HG02571 (cell line): ENCODE data around the gene UGCG.
"Not testable (repeated sequence)": the region's sequence is repeated elsewhere in the genome, so short reads cannot be mapped to it uniquely, and the experiment has no call there.

Experiments used
- ATAC-seq: cut with Tn5 transposase; IDR thresholded peaks from one replicate; pipeline ENCODE4 v1.9.1; 2021; ENCODE audit warnings: mild to moderate bottlenecking, moderate library complexity; ENCODE audit not compliant: unreplicated experiment

UGCG gene

DNA sequence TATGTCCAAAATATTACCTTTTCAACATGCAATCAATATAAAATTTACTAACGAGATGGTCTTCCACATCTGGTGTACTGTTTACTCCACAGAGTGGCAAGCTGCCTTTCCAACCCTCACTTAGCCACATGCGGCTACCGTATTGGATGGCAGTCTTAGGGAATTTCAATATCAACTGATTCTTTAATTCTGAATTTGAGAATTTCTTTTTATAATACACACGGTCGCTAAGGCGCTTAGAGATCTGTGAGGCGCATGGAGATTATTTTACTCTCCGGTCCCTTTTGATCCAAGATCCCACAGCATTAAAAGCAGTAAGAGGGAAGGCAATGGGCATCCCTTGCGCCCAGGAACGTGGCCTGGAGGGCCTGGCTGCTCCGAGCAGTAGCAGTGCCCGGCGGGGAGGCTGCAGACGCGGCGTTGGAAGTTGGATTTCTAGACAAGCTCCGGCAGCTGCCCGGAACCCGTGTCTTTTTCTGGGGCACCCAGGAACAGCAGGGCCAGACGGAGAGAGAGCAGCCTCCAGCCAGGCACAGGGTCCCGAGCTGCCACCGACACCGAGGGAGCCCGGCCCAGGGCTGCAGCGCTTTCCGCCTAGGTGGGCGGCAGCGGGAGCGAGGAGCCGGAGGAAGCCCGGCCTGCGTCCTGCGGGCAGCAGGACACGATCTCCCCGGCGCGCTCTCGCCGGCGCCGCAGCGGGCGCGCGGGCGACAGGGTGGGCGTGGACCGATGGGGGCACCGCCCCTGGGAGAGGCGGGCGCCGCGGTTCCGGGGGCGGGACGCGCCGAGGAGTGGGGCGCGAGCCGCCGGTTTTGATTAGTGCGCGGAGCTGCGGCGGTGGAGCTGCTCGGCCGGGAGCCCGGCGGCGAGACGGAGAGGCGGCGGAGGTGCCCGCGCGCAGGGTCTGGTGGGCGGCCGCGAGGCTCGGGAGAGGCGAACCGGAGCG is at the start of gene UGCG:
TSS of gene UGCG (plus strand) at position 819 of the 946 bp plus-strand sequence. CDS start 402 bp downstream, outside the sequence.
- ATAC-seq, result peak; percentile 85

DNA sequence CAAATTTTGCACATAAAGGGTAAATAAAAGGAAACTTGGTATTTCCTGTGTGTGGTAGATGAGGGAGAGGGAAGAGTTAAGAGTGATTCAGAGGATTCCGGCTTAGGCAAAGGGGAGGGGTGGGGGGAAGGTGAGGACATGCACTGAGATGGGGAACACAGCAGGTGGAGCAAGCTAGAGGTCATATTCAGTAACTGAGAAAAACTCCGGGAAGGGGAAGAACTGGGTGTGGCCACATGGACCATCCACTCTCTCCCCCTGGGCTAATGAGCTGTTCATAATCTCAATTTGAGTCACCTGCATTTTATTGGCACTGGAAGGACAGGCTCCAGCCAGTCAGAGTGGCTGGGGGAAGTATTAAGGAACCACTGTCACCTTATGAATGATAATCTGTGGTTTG is 45.1 kb upstream of the UGCG start:
- no peak for ATAC-seq

DNA sequence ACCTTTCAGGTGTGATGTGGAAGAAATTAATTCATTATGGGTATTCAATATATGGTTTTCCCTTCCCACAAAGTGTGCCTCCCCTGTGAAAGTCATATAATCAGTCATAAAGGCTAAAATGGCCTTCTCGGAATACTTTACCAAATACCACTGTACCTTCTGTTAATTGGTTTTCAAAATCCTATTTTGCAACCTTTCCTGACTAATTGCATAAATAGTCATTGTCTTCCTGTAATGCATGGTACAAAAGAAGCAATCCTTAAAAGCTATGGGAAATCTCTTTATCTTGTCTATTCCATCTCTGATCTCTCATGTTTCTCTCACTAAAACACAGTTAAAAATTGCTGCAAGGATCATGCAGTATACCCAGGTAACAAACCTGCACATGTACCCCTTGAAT is 44.3 kb upstream of the UGCG start:
- ATAC-seq, result no peak

DNA sequence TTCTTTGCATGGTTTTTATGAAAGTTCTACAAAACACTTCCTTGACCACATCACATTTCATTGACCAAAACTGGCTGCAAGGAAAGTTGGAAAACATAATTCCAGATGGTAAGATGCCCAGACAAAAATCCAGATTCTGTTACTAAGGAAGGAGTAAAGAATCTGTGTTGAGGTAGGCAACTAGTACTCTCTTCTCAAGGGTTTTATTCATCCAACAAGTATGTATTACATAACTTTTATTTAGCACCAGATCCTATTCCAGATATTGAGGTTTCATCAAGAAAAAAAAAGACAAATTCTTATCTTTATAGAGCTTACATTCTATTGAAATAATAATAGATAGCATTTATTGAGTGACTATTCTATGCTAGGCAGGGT is 43.2 kb upstream of the UGCG start:
- ATAC-seq, result no peak

DNA sequence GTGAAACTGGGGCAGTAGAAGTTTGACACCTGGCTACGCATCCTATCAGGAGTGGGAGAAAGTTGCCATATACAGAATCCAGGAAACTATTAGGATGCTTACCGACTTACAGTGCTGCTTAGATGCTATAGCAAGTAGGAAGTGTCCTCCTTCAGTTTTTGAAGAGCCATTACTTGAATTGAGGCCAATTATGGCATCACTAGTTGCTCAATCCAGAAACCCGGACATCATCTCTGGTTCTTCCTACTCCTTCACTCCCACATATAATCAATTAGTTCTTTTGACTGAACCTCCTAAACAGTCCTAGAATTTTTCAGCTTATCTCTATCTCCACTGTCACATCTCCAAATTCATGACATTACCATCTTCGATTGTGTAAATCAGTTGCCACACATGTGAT is 41.8 kb upstream of the UGCG start:
- no peak for ATAC-seq

DNA sequence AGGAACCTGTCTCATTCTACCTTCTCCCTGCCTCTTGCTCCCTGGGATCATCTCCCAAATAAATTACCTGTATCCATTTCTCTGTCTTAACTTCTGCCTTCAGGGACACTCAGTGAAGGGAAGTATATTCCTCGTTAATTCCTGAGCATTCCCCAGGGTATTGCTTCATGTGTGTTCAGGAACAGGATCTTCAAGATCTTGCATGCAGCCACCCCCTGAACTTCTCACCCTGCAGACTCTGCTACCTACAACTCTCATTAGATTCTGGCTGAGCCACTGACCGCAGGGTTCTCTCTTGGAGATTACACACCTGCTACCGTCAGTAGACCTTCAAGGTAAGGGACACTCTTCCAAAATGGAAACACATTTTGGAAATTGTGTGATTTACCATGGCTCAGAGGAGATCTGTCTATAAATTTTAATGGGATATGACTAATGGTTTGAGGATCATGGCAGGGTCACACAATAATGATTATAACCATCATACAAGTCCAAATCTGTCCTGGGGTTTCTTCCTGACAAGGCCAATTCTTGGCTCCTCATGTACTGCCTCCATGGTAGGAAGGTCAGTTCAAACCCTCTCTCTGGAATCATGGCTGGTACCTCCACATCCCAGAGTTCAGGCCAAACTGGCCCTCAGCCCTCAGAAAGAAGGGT is 38.9 kb upstream of the UGCG start:
- no peak for ATAC-seq

DNA sequence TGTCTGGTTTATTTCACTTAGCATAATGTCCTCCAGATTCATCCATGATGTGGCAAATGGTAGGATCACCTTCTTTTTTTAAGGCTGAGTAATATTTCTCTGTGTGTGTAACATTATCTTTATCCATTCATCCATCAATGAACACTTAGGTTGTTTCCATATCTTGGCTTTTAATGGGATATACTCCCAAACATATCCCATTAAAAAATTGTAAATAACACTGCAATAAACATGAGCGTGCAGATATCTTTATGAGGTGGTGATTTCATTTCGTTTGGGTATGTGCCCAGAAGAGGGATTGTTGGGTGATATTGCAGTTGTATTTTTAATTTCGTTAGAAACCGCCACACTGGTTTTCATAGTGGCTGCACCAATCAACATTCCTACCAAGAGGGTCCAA is 36.2 kb upstream of the UGCG start:
- no peak for ATAC-seq

DNA sequence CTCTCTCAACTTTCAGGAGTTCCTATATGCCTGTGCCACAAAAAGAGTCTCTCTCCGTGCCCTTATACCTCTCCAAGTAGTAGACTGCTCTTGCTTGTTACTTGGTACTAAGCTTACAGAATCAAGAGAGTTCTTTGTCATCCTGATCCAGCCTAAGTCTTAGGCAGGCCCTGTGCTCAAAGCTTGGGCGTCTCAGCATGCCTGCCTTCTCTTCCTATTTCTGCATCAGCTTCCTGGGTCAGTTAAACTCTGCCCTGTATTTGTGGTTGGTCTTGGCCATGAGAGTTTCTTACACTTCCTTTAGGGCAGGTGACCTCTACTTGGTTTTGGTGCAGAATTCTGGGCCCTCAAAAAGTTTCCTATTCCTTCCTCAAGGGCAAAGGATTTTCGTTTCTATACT is 33.0 kb upstream of the UGCG start:
- no peak for ATAC-seq

DNA sequence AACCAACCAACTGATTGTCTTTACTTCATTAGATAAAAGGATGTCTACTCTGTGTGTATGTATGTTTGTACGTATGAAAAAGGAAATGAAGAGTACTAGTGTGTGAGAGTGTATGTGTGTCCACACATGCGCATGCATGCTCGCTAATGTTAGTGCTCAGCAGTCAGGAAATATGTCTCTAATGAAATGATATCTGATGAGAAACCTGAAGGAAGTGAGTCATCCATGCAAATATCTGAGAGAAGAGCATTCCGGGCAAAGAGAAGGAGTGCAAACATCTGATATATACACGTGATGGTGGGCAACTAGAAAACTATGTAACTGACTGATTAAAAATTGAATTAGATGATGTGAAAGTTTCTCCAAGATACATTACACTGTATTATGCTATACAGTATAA is 29.6 kb upstream of the UGCG start:
- no peak for ATAC-seq

DNA sequence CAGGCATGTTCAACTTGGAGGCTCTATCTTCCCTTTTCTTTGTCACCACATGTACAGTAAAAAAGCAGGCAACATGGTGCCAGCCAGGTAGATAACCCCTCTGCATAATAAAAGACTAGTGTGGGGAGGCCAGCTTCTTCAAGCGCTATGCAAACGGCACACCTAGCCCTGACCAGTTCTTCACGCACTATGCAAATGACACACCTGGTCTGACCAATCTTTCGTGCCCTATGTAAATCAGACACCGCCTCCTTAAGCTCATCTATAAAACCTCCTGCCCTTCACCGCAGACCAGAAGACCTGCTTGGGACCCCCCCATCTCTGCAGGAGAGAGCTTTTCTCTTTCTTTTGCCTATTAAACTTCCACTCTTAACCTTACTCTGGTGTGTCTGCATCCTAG is 28.1 kb upstream of the UGCG start:
- ATAC-seq, result no peak

DNA sequence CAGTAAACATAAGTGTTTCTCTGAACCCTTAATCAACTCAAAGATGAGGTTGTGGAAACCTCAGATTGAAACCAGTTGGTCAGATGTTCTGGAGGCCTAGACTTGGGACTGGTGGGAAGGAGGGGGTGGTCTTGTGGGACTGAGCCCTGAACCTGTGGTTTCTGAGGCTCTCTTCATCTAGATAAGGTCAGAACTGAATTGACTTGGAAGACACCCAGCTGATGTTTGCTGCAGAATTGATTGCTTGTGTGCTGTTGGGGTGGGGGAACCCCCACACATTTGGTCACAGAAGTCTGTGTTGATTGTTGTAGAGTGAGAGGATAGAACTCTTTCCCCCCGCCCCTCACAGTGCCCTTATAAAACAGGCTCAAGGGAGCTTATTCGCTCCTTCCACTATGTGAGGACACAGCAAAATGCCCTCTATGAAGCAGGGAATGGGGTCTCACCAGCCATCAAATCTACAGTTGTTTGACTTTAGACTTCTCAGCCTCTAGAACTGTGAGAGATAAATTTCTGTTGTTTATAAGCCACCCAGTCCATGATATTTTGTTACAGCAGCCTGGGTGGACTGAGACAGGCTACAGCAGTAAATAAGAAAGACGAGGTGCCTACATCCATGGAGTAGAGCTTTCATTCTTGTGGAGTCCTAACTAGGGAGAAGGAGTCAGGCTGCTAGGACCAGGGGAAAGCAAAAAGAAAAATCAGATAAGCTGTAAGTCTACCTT is 25.7 kb upstream of the UGCG start:
- ATAC-seq, result no peak

DNA sequence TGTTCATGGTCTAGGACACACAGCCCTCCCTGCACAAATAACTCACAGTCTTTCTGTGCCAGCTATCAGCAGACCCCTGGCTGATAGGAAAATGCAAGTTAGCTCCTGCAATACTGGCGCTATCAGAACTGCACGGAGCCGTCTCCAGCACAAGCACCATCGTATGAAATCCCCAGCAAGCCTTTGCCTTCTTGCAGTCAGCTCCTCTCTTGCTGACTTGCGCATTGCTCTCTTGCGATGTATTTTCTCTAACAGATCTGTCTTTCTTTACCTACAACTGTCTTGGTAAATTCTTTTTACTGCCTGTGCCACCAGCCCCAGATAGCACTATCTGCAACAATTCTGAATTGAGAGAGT is 25.1 kb upstream of the UGCG start:
- ATAC-seq, result no peak

DNA sequence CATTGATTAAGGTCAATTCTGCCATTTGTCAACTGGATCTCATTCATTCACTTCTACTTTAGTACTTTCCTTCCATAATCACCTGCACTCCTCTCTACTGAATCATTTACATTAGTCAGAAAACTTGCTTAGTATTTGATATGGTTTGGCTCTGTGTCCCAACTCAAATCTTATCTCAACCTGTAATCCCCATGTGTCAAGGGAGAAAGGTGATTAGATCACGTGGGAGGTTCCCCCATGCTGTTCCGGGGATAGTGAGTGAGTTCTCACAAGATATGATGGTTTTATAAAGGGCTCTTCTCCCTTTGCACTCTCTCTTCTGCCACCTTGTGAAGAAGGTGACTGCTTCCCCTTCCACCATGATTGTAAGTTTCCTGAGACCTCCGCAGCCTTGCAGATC is 23.7 kb upstream of the UGCG start:
- no peak for ATAC-seq

DNA sequence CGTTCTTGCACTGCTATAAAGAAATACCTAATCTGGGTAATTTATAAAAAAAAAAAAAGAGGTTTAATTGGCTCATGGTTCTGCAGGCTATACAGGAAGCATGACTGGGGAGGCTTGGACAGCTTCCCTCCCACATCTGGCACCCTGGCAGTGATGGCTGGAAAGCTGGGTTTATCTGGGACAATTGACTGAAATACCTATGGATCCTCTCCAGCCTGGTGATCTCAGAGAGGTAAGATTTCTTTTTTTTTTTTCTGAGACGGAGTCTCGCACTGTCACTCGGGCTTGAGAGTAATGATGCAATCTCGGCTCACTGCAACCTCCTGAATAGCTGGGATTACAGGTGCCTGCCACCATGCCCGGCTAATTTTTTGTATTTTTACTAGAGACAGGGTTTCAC is 22.7 kb upstream of the UGCG start:
- ATAC-seq, result no peak

DNA sequence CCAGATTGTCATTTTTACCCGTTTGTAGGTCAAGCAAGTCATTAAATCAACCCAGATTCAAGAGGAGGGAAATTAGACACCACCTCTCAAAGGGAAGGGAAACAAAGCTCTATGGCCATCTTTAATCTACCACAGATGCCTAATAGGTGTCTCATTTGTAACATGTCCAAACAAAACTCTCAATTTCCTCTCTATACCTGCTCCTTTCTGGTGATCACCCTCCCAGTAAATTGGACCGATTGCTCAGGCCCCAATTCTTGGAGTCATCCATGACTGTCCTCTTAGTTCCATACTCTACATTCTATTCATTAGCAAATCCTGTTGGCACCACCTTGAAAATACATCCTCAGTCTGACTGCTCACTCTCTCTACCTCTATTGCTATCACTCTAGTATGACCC is 22.1 kb upstream of the UGCG start:
- ATAC-seq, result no peak

DNA sequence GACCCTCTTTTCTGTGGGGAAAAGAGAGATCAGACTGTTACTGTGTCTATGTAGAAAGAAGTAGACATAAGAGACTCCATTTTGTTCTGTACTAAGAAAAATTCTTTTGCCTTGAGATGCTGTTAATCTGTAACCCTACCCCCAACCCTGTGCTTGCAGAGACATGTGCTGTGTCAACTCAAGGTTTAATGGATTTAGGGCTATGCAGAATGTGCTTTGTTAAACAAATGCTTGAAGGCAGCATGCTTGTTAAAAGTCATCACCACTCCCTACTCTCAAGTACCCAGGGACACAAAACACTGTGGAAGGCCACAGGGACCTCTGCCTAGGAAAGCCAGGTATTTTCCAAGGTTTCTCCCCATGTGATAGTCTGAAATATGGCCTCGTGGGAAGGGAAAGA is 21.3 kb upstream of the UGCG start:
- ATAC-seq, result not testable (repeated sequence)

DNA sequence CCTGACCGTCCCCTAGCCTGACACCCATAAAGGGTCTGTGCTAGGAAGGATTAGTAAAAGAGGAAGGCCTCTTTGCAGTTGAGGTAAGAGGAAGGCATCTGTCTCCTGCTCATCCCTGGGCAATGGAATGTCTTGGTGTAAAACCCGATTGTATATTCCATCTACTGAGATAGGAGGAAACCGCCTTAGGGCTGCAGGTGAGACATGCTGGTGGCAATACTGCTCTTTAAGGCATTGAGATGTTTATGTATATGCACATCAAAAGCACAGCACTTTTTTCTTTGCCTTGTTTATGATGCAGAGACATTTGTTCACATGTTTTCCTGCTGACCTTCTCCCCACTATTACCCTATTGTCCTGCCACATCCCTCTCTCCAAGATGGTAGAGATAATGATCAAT is 20.9 kb upstream of the UGCG start:
- not testable (repeated sequence) for ATAC-seq

DNA sequence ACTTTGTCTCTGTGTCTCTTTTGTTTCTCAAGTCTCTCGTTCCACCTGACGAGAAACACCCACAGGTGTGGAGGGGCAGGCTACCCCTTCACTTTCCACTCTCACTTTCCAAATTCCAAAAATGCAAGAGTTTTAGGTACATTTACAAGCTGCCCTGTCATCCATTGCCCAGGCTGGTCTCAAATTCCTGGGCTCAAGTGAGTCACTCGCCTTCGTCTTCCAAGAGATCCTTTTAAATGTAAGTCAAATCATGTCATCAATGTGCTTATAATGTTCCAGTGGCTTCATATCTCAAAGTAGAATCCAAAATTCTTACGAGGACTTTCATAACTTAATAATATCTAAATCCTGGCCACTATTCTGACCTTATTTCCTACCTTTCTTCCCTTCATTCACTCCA is 20.4 kb upstream of the UGCG start:
- ATAC-seq, result no peak

DNA sequence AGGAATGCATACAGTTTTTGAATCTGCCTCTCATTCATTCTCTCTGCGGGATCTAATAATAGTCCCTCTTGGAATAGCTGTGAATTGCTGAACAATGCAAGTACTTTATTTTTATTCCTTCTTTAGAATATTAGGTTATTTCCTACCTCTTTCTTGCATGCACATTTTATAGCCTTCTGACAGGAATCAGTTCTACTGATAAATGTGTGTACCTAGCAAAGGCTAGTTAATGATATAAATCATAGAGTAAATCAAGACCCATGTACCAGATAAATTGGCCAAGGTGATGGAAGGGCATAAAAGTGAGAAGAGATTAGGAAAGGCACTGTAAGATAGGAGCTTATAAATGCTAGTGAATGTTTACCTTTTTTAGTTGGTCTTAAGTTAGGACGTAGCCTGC is 19.2 kb upstream of the UGCG start:
- ATAC-seq, result no peak

DNA sequence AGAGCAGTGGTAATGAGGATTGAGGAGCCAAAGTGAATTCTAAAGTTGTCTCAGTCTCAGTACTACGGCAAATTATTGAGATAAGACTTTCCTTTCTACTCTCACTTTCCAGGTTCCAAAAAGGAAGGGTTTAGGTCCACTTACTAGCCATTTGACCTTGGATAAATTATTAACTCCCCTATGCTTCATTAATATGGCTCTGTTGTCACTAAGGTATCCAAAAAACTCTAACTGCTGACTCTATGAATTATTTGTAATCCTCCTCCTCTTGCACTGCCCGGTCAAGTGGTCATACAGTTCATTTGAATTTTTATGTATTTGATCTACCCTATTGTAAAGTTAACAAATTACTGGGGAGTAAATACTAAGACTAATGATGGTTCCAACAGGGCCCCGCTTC is 17.7 kb upstream of the UGCG start:
- no peak for ATAC-seq

DNA sequence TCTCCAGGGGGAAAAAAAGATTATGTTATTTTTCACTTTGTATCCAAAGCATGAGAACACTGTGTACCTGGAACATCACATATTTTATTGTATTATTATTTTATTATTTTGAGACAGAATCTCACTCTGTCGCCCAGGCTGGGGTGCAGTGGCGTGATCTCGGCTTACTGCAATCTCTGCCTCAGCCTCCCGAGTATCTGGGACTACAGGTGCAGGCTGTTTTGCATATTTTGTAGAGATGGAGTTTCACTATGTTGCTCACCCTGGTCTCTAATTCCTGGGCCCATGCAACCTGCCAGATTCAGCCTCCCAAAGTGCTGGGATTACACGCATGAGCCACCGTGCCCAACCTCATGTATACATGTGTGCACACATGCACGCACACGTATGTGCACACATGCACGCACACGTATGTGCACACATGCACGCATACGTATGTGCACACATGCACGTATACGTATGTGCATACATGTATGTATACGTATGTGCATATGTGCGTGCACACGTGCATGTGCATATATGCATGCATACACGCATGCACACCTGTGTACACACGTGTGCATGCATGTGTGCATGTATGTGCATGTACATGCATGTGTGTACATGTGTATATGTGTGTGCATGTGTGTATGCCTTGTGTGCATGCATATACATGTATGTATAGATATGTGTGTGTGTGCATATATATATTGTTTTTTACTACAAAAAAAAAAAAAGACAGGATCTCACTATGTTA is 9.5 kb upstream of the UGCG start:
- no peak for ATAC-seq
